ENCODE measurements around the gene SLC4A2.
A peak's percentile ranks its signal among the peaks of the same experiment; 100 is the strongest.
"Not testable (repeated sequence)": the region's sequence is repeated elsewhere in the genome, so short reads cannot be mapped to it uniquely, and the experiment has no call there.

Gene SLC4A2

GRCh38 chr7:151016942-151017341, 42.4 kb upstream of the SLC4A2 start:
- no peaks in the 10 kb centered on the region for H3K9me3 Mint-ChIP-seq
- no peak for DNase-seq
- no peak for ATAC-seq (replicated peaks)
- peak overlapping the region; percentile 61 to 77 for H3K27ac Mint-ChIP-seq
- H3K36me3 Mint-ChIP-seq (ENCODE audit: insufficient read depth), result peaks cover 31% of the 10 kb centered on the region
- H3K27me3 Mint-ChIP-seq, result peaks cover 33 to 42% of the 10 kb centered on the region in 2 donors
- no peak overlapping the region for H3K4me3 Mint-ChIP-seq
- peaks cover 39 to 44% of the 10 kb centered on the region in 2 donors for H3K4me1 Mint-ChIP-seq (ENCODE audit: low read depth in 2 of 2)

GRCh38 chr7:151017370-151017952, 41.9 kb upstream of the SLC4A2 start:
- no peaks in the 10 kb centered on the region for H3K9me3 Mint-ChIP-seq
- peaks cover 28% of the 10 kb centered on the region for H3K36me3 Mint-ChIP-seq (ENCODE audit: insufficient read depth)
- ATAC-seq (replicated peaks) (no peak), DNase-seq (no peak)
- peaks cover 34 to 40% of the 10 kb centered on the region in 2 donors for H3K4me1 Mint-ChIP-seq (ENCODE audit: low read depth in 2 of 2)
- peaks cover 33 to 45% of the 10 kb centered on the region in 2 donors for H3K27me3 Mint-ChIP-seq
- peak overlapping the region; percentile 85 to 86 for H3K4me3 Mint-ChIP-seq
- H3K27ac Mint-ChIP-seq, result peak overlapping the region; percentile 86 to 89

GRCh38 chr7:151017953-151018420, 41.4 kb upstream of the SLC4A2 start:
- H3K27ac Mint-ChIP-seq, result peak overlapping the region; percentile 86 to 89
- DNase-seq, result peak; percentile 77 to 83 (median 80)
- peaks cover 30 to 37% of the 10 kb centered on the region in 2 donors for H3K4me1 Mint-ChIP-seq (ENCODE audit: low read depth in 2 of 2)
- peak; percentile 46 for ATAC-seq (replicated peaks)
- peaks cover 37 to 50% of the 10 kb centered on the region in 2 donors for H3K27me3 Mint-ChIP-seq
- no peaks in the 10 kb centered on the region for H3K9me3 Mint-ChIP-seq
- H3K4me3 Mint-ChIP-seq, result peak overlapping the region; percentile 85 to 86
- H3K36me3 Mint-ChIP-seq (ENCODE audit: insufficient read depth), result peaks cover 28% of the 10 kb centered on the region

GRCh38 chr7:151018421-151019129, 40.8 kb upstream of the SLC4A2 start:
- DNase-seq, result peak; percentile 34 to 48 (median 37)
- H3K4me1 Mint-ChIP-seq (ENCODE audit: low read depth in 2 of 2), result peaks cover 30 to 37% of the 10 kb centered on the region in 2 donors

GRCh38 chr7:151019130-151019447, 40.3 kb upstream of the SLC4A2 start:
- Mint-ChIP-seq H3K27me3 (peaks cover 40 to 57% of the 10 kb centered on the region in 2 donors), H3K4me3 (peak overlapping the region; percentile 85 to 86), H3K27ac (no peak overlapping the region), H3K4me1 (ENCODE audit: low read depth in 2 of 2) (peaks cover 28 to 35% of the 10 kb centered on the region in 2 donors), H3K36me3 (ENCODE audit: insufficient read depth) (peaks cover 21% of the 10 kb centered on the region), H3K9me3 (no peaks in the 10 kb centered on the region)
- no peak for DNase-seq
- no peak for ATAC-seq (replicated peaks)

More at GRCh38 chr7:151018421-151019129, 40.8 kb upstream of the SLC4A2 start:
- Mint-ChIP-seq H3K4me3 (peak overlapping the region; percentile 85 to 86), H3K36me3 (ENCODE audit: insufficient read depth) (peaks cover 26% of the 10 kb centered on the region), H3K27ac (peak overlapping the region; percentile 86 to 89), H3K9me3 (no peaks in the 10 kb centered on the region), H3K27me3 (peaks cover 40 to 56% of the 10 kb centered on the region in 2 donors)
- ATAC-seq (replicated peaks), result peak; percentile 44

- Mint-ChIP-seq H3K36me3 (ENCODE audit: insufficient read depth) (peaks cover 10% of the 10 kb centered on the region), H3K9me3 (no peaks in the 10 kb centered on the region), H3K27me3 (peaks cover 40 to 57% of the 10 kb centered on the region in 2 donors), H3K4me3 (peak overlapping the region in 1 of 2 donors; percentile 86), H3K4me1 (ENCODE audit: low read depth in 2 of 2) (peaks cover 21 to 25% of the 10 kb centered on the region in 2 donors), H3K27ac (no peak overlapping the region)
- no peak for DNase-seq
- ATAC-seq (replicated peaks), result no peak
These were observed 39.2 kb upstream of the SLC4A2 start for GRCh38 chr7:151020231-151020630.

GRCh38 chr7:151023232-151023631, 36.2 kb upstream of the SLC4A2 start:
- H3K27me3 Mint-ChIP-seq, result peaks cover 40 to 52% of the 10 kb centered on the region in 2 donors
- no peak overlapping the region for H3K27ac Mint-ChIP-seq
- H3K9me3 Mint-ChIP-seq, result no peaks in the 10 kb centered on the region
- peaks cover 15 to 17% of the 10 kb centered on the region in 2 donors for H3K4me1 Mint-ChIP-seq (ENCODE audit: low read depth in 2 of 2)
- ATAC-seq (replicated peaks), result no peak
- peaks cover 8% of the 10 kb centered on the region for H3K36me3 Mint-ChIP-seq (ENCODE audit: insufficient read depth)
- no peak for DNase-seq
- H3K4me3 Mint-ChIP-seq, result no peak overlapping the region

GRCh38 chr7:151024435-151025056, 34.8 kb upstream of the SLC4A2 start, which contains the start of gene ATG9B:
ATG9B (minus strand) TSS chr7:151024494; CDS start chr7:151024423, 71 bp downstream.
- Mint-ChIP-seq H3K9me3 (no peaks in the 10 kb centered on the region), H3K36me3 (ENCODE audit: insufficient read depth) (peaks cover 16% of the 10 kb centered on the region), H3K4me3 (no peak within 1 kb of the TSS), H3K27ac (peak within 1 kb of the TSS in 1 of 2 donors; percentile 66), H3K27me3 (peaks cover 31 to 39% of the 10 kb centered on the region in 2 donors), H3K4me1 (ENCODE audit: low read depth in 2 of 2) (peaks cover 13 to 16% of the 10 kb centered on the region in 2 donors)
- ATAC-seq (replicated peaks), result no peak
- no peak for DNase-seq

- H3K27me3 Mint-ChIP-seq, result peaks cover 15 to 23% of the 10 kb centered on the region in 2 donors
- no peak for DNase-seq
- H3K4me1 Mint-ChIP-seq (ENCODE audit: low read depth in 2 of 2), result peaks cover 16 to 17% of the 10 kb centered on the region in 2 donors
- no peak for ATAC-seq (replicated peaks)
- H3K9me3 Mint-ChIP-seq, result no peaks in the 10 kb centered on the region
- no peak overlapping the region for H3K4me3 Mint-ChIP-seq
- H3K36me3 Mint-ChIP-seq (ENCODE audit: insufficient read depth), result peaks cover 20% of the 10 kb centered on the region
- H3K27ac Mint-ChIP-seq, result peak overlapping the region; percentile 10 to 100
These were observed 33.3 kb upstream of the SLC4A2 start for GRCh38 chr7:151025924-151026671.

- Mint-ChIP-seq H3K27ac (peak overlapping the region; percentile 99 to 100), H3K27me3 (peaks cover 7 to 14% of the 10 kb centered on the region in 2 donors), H3K36me3 (ENCODE audit: insufficient read depth) (peaks cover 20% of the 10 kb centered on the region), H3K4me1 (ENCODE audit: low read depth in 2 of 2) (peaks cover 17 to 23% of the 10 kb centered on the region in 2 donors), H3K4me3 (peak overlapping the region; percentile 85 to 93)
- H3K9me3 Mint-ChIP-seq; ATAC-seq (replicated peaks); DNase-seq: not testable (repeated sequence)
These were observed 32.3 kb upstream of the SLC4A2 start for GRCh38 chr7:151026771-151027727.

GRCh38 chr7:151027728-151028130, 31.7 kb upstream of the SLC4A2 start:
- Mint-ChIP-seq H3K4me3 (peak overlapping the region; percentile 85 to 93), H3K36me3 (ENCODE audit: insufficient read depth) (peaks cover 20% of the 10 kb centered on the region), H3K4me1 (ENCODE audit: low read depth in 2 of 2) (peaks cover 17 to 23% of the 10 kb centered on the region in 2 donors), H3K27ac (peak overlapping the region; percentile 99 to 100)
- H3K9me3 Mint-ChIP-seq, DNase-seq, H3K27me3 Mint-ChIP-seq: not testable (repeated sequence)
- ATAC-seq (replicated peaks), result peak; percentile 22

Measured in effector memory CD8-positive, alpha-beta T cell (primary cell).